K562 (cell line): ENCODE data around the gene CCR7. TPM values are rescaled to one million over a fixed set of nuclear protein-coding genes. Genes with fewer than 3 reads are reported as not detected.

Experiments used
- ATAC-seq: fragments of 200-7000 bp; cut with Tn5 transposase; 3 replicates; pipeline ENCODE4 v1.9.1; 2020; ENCODE audit warnings: moderate library complexity
- BruUV-seq: library from RNA; stranded (reverse); fragments of 400-500 nt; replicated peaks from 2 replicates; lab custom pipeline; 2021; lab: Mats Ljungman, UMichigan
- CTCF ChIA-PET: fragments of 300-600 bp; formaldehyde crosslinking; extraction: SDS; loops from one replicate; lab custom pipeline; 2021; ENCODE audit warnings: low intra/inter-chr PET ratio; lab: Yijun Ruan, JAX
- POLR2A ChIA-PET: fragments of 300-600, 350-650 bp; sonication (Branson Sonifier 250); formaldehyde crosslinking; extraction: SDS; loops from one replicate; lab custom pipeline; 2021; ENCODE audit warnings: antibody characterized with exemption, inconsistent platforms; lab: Yijun Ruan, JAX
- DNase-seq, 4 experiments: peaks; one replicate each; pipeline versions ENCODE4 v3.0.0 to v3.0.0-alpha.2; 2011 to 2018; ENCODE audit warnings: low spot score in 3 of 4, mixed read lengths in 3 of 4; ENCODE audit errors: extremely low read depth in 1 of 4
- FAIRE-seq: peaks from 2 replicates; lab custom pipeline; 2011; peaks lifted over from hg19 to GRCh38; lab: Jason Lieb, UNC
- H2AFZ ChIP-seq: 2 replicates; pipeline ENCODE4 v1.6.0; 2011; ENCODE audit warnings: low read depth, low read length, control low read depth, inconsistent platforms
- H3K27ac ChIP-seq: fragments of 200-600 bp; 3 replicates; pipeline ENCODE4 v1.8.0; 2011; ENCODE audit warnings: low read depth, mild to moderate bottlenecking, control low read depth, inconsistent platforms, low read length, moderate library complexity, mixed read lengths; ENCODE audit errors: extremely low read depth
- H3K27me3 ChIP-seq, 2 experiments: fragments of 300-600 bp in 1 of 2; 2 replicates in 1 of 2; 3 replicates in 1 of 2; pipeline versions ENCODE4 v1.6.0 to v1.8.0; 2011; ENCODE audit warnings: inconsistent platforms in 2 of 2, low read length in 2 of 2, mild to moderate bottlenecking in 1 of 2, mixed read lengths in 1 of 2, moderate library complexity in 1 of 2; ENCODE audit not compliant: control insufficient read depth in 2 of 2, insufficient read depth in 2 of 2
- H3K36me3 ChIP-seq: fragments of 300-600 bp; 3 replicates; pipeline ENCODE4 v1.8.0; 2011; ENCODE audit warnings: mild to moderate bottlenecking, low read length, inconsistent platforms; ENCODE audit not compliant: control insufficient read depth, insufficient read depth
- H3K4me1 ChIP-seq, 2 experiments: fragments of 200-600 bp in 1 of 2; replicated peaks in 1 of 2; 2 replicates in 1 of 2; 3 replicates in 1 of 2; pipeline versions ENCODE4 v1.5.1 to v1.8.0; 2011; ENCODE audit warnings: inconsistent platforms in 2 of 2, low read length in 2 of 2, mild to moderate bottlenecking in 1 of 2, mixed read lengths in 1 of 2, moderate library complexity in 1 of 2; ENCODE audit not compliant: control insufficient read depth in 2 of 2, insufficient read depth in 2 of 2
- H3K4me2 ChIP-seq: 2 replicates; pipeline ENCODE4 v1.6.1; 2011; ENCODE audit warnings: low read length, control low read depth, inconsistent platforms, mixed read lengths; ENCODE audit not compliant: insufficient read depth
- H3K4me3 ChIP-seq: fragments of 200-600 bp; sonication (generic), shearing (Covaris generic); 2 replicates; pipeline ENCODE4 v1.5.1; 2016; ENCODE audit warnings: control low read depth, inconsistent platforms
- H3K79me2 ChIP-seq: fragments of 200-600 bp; 3 replicates; pipeline ENCODE4 v1.8.0; 2011; ENCODE audit warnings: low read length, inconsistent platforms; ENCODE audit not compliant: control insufficient read depth, insufficient read depth
- H3K9ac ChIP-seq, 2 experiments: 2 replicates each; pipeline versions ENCODE4 v1.6.0 to v1.6.1; 2011; ENCODE audit warnings: low read depth in 2 of 2, low read length in 2 of 2, control low read depth in 1 of 2, inconsistent platforms in 1 of 2, mild to moderate bottlenecking in 1 of 2, mixed read lengths in 1 of 2; ENCODE audit not compliant: insufficient read depth in 1 of 2
- H3K9me1 ChIP-seq: one replicate; pipeline ENCODE4 v1.6.0; 2011; ENCODE audit warnings: inconsistent platforms, mild to moderate bottlenecking, low read length, moderate library complexity; ENCODE audit not compliant: control insufficient read depth, insufficient read depth
- H3K9me3 ChIP-seq: replicated peaks from 2 replicates; pipeline ENCODE4 v1.5.1; 2011; ENCODE audit warnings: low read depth, low read length, inconsistent platforms; ENCODE audit not compliant: control insufficient read depth, insufficient read depth
- H4K20me1 ChIP-seq: replicated peaks from 2 replicates; pipeline ENCODE4 v1.6.1; 2011; ENCODE audit warnings: low read length, inconsistent platforms, mixed read lengths; ENCODE audit not compliant: control insufficient read depth, insufficient read depth
- CBFB ChIP-seq: sonication (generic); formaldehyde crosslinking; IDR thresholded peaks from 2 replicates; pipeline ENCODE4 v1.4.0; 2020; ENCODE audit warnings: mild to moderate bottlenecking, missing genetic modification reagents
- CBX2 ChIP-seq: fragments of 200-600 bp; sonication (generic); IDR thresholded peaks from one replicate; pipeline ENCODE4 v1.6.1; 2012; ENCODE audit warnings: mild to moderate bottlenecking, low read length, inconsistent platforms; ENCODE audit not compliant: insufficient read depth, poor library complexity, severe bottlenecking
- CBX3 ChIP-seq, 2 experiments: IDR thresholded peaks; 1 replicate in 1 of 2; 2 replicates in 1 of 2; pipeline ENCODE4 v1.6.1; 2012; ENCODE audit warnings: inconsistent platforms in 2 of 2, low read length in 2 of 2, borderline replicate concordance in 1 of 2, control low read depth in 1 of 2
- COPS2 ChIP-seq: fragments of 450-650 bp; conservative IDR thresholded peaks from 2 replicates; pipeline ENCODE4 v1.6.1; 2016; ENCODE audit warnings: mild to moderate bottlenecking, moderate library complexity
- CREB3L1 ChIP-seq: fragments of 450-650 bp; IDR thresholded peaks from 2 replicates; pipeline ENCODE4 v1.6.1; 2014; ENCODE audit warnings: low read depth, mild to moderate bottlenecking, moderate library complexity, borderline replicate concordance
- ELF4 ChIP-seq: fragments of 450-650 bp; formaldehyde crosslinking; IDR thresholded peaks from 2 replicates; pipeline ENCODE4 v1.4.0; 2022; ENCODE audit warnings: missing genetic modification characterization
- HDAC1 ChIP-seq, 2 experiments: fragments of 450-650 bp; IDR thresholded peaks; 2 replicates each; pipeline ENCODE4 v1.6.1; 2016 to 2017; ENCODE audit warnings: inconsistent platforms in 1 of 2, mild to moderate bottlenecking in 1 of 2, moderate library complexity in 1 of 2
- MCM3 ChIP-seq: fragments of 450-650 bp; IDR thresholded peaks from 2 replicates; pipeline ENCODE4 v1.6.1; 2016
- NCOA6 ChIP-seq: fragments of 450-650 bp; IDR thresholded peaks from 2 replicates; pipeline ENCODE4 v1.6.1; 2017; ENCODE audit warnings: mild to moderate bottlenecking
- NFXL1 ChIP-seq: fragments of 450-650 bp; formaldehyde crosslinking; IDR thresholded peaks from 2 replicates; pipeline ENCODE4 v1.4.0; 2021; ENCODE audit warnings: mild to moderate bottlenecking
- SIN3B ChIP-seq: fragments of 450-650 bp; IDR thresholded peaks from 2 replicates; pipeline ENCODE4 v1.6.1; 2017; ENCODE audit warnings: low read depth, mild to moderate bottlenecking, moderate library complexity
- U2AF2 ChIP-seq: fragments of 200-400 bp; formaldehyde crosslinking; optimal IDR thresholded peaks from 2 replicates; pipeline ENCODE3; 2017; ENCODE audit warnings: low read depth, mild to moderate bottlenecking, low read length
- ZBTB33 ChIP-seq: sonication (generic); formaldehyde crosslinking; IDR thresholded peaks from 2 replicates; pipeline ENCODE4 v1.8.1; 2023; ENCODE audit warnings: mild to moderate bottlenecking, missing genetic modification reagents
- WGBS: fragments of 100-300 bp; shearing (Covaris generic); methylation state at CpG from one replicate; pipeline ENCODE4 v1.1.6; 2016; ENCODE audit warnings: low coverage, mixed read lengths; ENCODE audit not compliant: insufficient coverage; ENCODE audit errors: missing lambda C conversion rate; 5-methylcytosine and 5-hydroxymethylcytosine counted together
- in situ Hi-C: fragments of 300-500 bp; cut with MboI; formaldehyde crosslinking; loops from 4 replicates; pipeline ENCODE4 v1.15.0; 2018; ENCODE audit warnings: inconsistent platforms, mixed read lengths
- intact Hi-C: fragments of 100-400 bp; cut with micrococcal nuclease; formaldehyde crosslinking; loops from 2 replicates; pipeline ENCODE4 v1.14.2; 2022
- polyA plus RNA-seq, 8 experiments: library from polyadenylated mRNA; depleted of rRNA in 4 of 8; stranded (reverse) in 5 of 8; unstranded in 3 of 8; fragments of >200 nt; fragmentation: Nextera tagmentation in 2 of 8; fragmentation: Illumina TruSeq in 1 of 8; extraction: Ambion mirVana in 2 of 8; extraction: Trizol in 1 of 8; gene quantifications; 2 replicates each; pipeline versions ENCODE4 v1.2.1 to v1.2.3, GENCODE V29; 2011 to 2014; ENCODE audit warnings: inconsistent platforms in 1 of 8, missing spikeins in 1 of 8
- total RNA-seq, 7 experiments: library from RNA; depleted of rRNA in 6 of 7; stranded (reverse); fragments of >200 nt in 6 of 7; fragmentation: Illumina TruSeq in 2 of 7; extraction: Trizol in 2 of 7; gene quantifications; 2 replicates each; pipeline versions ENCODE4 v1.2.1 to v1.2.3, GENCODE V29; 2011 to 2021; ENCODE audit warnings: low replicate concordance in 1 of 7
- TF ChIP-seq, protein P1 (sequence below): fragments of 250-450 bp; sonication (Bioruptor Pico); IDR thresholded peaks from 2 replicates; pipeline ENCODE4 v1.9.0; 2021; ENCODE audit warnings: mild to moderate bottlenecking, inconsistent platforms
- TF ChIP-seq, protein P2 (sequence below), 2 experiments: IDR thresholded peaks; 2 replicates each; pipeline ENCODE4 v1.6.1; 2011; ENCODE audit warnings: borderline replicate concordance in 1 of 2, control low read depth in 1 of 2, low read depth in 1 of 2, low read length in 1 of 2, mild to moderate bottlenecking in 1 of 2, mixed read lengths in 1 of 2, moderate library complexity in 1 of 2; ENCODE audit not compliant: insufficient read depth in 1 of 2, insufficient read length in 1 of 2, poor library complexity in 1 of 2, severe bottlenecking in 1 of 2; ENCODE audit errors: extremely low read depth in 1 of 2

CCR7 gene
- total and polyA plus RNA-seq, 9 of the 15 experiments (the other 6 are each of a cell fraction or from before 2014, with no cell fraction given): 0.14 to 1.4 (median 0.56) TPM

DNA sequence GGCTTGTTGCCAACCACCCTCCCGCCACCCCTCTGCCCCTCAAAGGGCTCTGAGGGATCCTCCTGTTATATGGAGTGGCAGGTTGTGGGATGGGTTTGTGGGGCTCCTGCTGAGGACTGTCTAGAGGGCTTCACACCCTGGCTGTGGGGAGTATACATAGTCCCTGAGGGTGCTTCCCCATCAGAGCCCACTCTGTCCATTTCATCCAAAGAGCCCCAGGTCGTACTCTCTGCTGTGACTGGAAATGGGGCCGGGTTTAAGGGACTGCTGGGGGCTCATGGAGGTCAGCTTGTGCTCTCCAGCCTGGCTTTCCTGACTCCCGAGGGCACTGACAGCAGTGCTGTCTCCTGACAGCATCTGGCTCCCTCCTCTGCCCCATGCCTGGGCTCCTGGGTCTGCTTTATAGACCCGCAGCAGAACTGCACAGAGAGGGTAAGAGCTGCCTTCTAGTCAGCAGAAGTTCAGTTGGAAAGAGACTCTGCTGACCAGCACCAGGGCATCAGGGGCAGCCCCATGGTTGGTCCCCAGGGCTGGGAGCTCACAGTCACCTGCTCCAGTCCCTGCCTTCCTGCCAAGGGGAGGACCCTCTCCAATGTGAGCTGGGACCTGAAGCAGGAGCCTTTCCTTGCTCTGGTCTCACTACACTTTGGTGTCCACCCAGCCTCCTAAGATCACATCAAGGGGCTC, 46.0 kb downstream of the CCR7 start:
- CTCF ChIA-PET: no interaction called here
- no TSS peak for BruUV-seq
- Histone ChIP-seq H4K20me1 (no peaks in the 10 kb centered on the region), H3K9ac (peak overlapping the region in 1 of 2 experiments; percentile 37; a peak in 1 of 4 replicates), H2AFZ (no peak overlapping the region), H3K9me1 (no peaks in the 10 kb centered on the region), H3K27me3 (no peaks in the 10 kb centered on the region), H3K79me2 (no peaks in the 10 kb centered on the region), H3K36me3 (no peaks in the 10 kb centered on the region), H3K4me3 (no peak overlapping the region), H3K27ac (no peak overlapping the region; the same call in 2 of the 3 replicates), H3K9me3 (no peaks in the 10 kb centered on the region; the same call in 1 of the 2 replicates), H3K4me1 (peaks cover 19 to 40% of the 10 kb centered on the region in 2 experiments), H3K4me2 (no peak overlapping the region)
- no peak for FAIRE-seq
- in situ Hi-C loops: no loop called here
- no peak for ATAC-seq
- POLR2A ChIA-PET: interaction anchor here (1.0 to 1.4 kb wide), 3 partner anchors 11 to 13 kb away, joined by 3 to 11 read pairs (median 4); no protein-coding TSS in a partner anchor
- intact Hi-C loops: no loop called here
- 85% methylated on average over 5 of the region's 5 CpGs for WGBS
- no peak for DNase-seq
- TF ChIP-seq, protein P1, sequence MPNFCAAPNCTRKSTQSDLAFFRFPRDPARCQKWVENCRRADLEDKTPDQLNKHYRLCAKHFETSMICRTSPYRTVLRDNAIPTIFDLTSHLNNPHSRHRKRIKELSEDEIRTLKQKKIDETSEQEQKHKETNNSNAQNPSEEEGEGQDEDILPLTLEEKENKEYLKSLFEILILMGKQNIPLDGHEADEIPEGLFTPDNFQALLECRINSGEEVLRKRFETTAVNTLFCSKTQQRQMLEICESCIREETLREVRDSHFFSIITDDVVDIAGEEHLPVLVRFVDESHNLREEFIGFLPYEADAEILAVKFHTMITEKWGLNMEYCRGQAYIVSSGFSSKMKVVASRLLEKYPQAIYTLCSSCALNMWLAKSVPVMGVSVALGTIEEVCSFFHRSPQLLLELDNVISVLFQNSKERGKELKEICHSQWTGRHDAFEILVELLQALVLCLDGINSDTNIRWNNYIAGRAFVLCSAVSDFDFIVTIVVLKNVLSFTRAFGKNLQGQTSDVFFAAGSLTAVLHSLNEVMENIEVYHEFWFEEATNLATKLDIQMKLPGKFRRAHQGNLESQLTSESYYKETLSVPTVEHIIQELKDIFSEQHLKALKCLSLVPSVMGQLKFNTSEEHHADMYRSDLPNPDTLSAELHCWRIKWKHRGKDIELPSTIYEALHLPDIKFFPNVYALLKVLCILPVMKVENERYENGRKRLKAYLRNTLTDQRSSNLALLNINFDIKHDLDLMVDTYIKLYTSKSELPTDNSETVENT (CRISPR knock-in tag): no peak
- TF ChIP-seq CBX3 (IDR thresholded peaks at IDR 0.05; ENCODE audit: borderline replicate concordance in 1 of 2, low read length in 2 of 2): no peak
- no peak for TF ChIP-seq NCOA6
- no peak for TF ChIP-seq CREB3L1
- TF ChIP-seq CBX2: no peak
- no peak for TF ChIP-seq U2AF2
- no peak for TF ChIP-seq COPS2
- TF ChIP-seq, protein P2, sequence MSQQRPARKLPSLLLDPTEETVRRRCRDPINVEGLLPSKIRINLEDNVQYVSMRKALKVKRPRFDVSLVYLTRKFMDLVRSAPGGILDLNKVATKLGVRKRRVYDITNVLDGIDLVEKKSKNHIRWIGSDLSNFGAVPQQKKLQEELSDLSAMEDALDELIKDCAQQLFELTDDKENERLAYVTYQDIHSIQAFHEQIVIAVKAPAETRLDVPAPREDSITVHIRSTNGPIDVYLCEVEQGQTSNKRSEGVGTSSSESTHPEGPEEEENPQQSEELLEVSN (IDR thresholded peaks at IDR 0.05; ENCODE audit: borderline replicate concordance in 1 of 2, extremely low read depth in 1 of 2, insufficient read depth in 1 of 2, insufficient read length in 1 of 2, low read depth in 1 of 2, low read length in 1 of 2, poor library complexity in 1 of 2, severe bottlenecking in 1 of 2): no peak
- no peak for TF ChIP-seq CBFB (CRISPR knock-in tag)
- no peak for TF ChIP-seq NFXL1 (CRISPR knock-in tag)
- no peak for TF ChIP-seq SIN3B
- no peak for TF ChIP-seq MCM3
- no peak for TF ChIP-seq ELF4
- no peak for TF ChIP-seq ZBTB33 (CRISPR knock-in tag)
- TF ChIP-seq HDAC1 (IDR thresholded peaks at IDR 0.05): no peak
